ENCODE measurements around the gene SCAI.

- TF ChIP-seq CEBPB (IDR thresholded peaks at IDR 0.05) (no peak), EGR1 (IDR thresholded peaks at IDR 0.05) (no peak), TCF12 (IDR thresholded peaks at IDR 0.05; ENCODE audit: low read depth) (no peak)
- TF ChIP-seq, protein P1, sequence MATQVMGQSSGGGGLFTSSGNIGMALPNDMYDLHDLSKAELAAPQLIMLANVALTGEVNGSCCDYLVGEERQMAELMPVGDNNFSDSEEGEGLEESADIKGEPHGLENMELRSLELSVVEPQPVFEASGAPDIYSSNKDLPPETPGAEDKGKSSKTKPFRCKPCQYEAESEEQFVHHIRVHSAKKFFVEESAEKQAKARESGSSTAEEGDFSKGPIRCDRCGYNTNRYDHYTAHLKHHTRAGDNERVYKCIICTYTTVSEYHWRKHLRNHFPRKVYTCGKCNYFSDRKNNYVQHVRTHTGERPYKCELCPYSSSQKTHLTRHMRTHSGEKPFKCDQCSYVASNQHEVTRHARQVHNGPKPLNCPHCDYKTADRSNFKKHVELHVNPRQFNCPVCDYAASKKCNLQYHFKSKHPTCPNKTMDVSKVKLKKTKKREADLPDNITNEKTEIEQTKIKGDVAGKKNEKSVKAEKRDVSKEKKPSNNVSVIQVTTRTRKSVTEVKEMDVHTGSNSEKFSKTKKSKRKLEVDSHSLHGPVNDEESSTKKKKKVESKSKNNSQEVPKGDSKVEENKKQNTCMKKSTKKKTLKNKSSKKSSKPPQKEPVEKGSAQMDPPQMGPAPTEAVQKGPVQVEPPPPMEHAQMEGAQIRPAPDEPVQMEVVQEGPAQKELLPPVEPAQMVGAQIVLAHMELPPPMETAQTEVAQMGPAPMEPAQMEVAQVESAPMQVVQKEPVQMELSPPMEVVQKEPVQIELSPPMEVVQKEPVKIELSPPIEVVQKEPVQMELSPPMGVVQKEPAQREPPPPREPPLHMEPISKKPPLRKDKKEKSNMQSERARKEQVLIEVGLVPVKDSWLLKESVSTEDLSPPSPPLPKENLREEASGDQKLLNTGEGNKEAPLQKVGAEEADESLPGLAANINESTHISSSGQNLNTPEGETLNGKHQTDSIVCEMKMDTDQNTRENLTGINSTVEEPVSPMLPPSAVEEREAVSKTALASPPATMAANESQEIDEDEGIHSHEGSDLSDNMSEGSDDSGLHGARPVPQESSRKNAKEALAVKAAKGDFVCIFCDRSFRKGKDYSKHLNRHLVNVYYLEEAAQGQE (IDR thresholded peaks at IDR 0.05; ENCODE audit: low read depth) = no peak
Observed at GRCh38 chr9:125003332-125003731, 140.0 kb downstream of the SCAI start.

Data from Ishikawa (cell line).